IPS-20b (cell line): ENCODE results near the gene SIM2.

Experiments
- H3K27ac ChIP-seq: one replicate; pipeline ENCODE4 v1.5.1; 2013; ENCODE audit warnings: low read length
- H3K27me3 ChIP-seq: 2 replicates; pipeline ENCODE4 v1.6.1; 2013; ENCODE audit warnings: mild to moderate bottlenecking, low read length, inconsistent platforms; ENCODE audit not compliant: insufficient read depth
- H3K36me3 ChIP-seq: 2 replicates; pipeline ENCODE4 v1.6.1; 2013; ENCODE audit warnings: low read depth, mild to moderate bottlenecking, inconsistent platforms, low read length, moderate library complexity; ENCODE audit not compliant: insufficient read depth
- H3K4me1 ChIP-seq: 2 replicates; pipeline ENCODE4 v1.6.1; 2013; ENCODE audit warnings: mild to moderate bottlenecking, control low read depth, inconsistent platforms, low read length, moderate library complexity; ENCODE audit not compliant: insufficient read depth
- H3K4me3 ChIP-seq: 2 replicates; pipeline ENCODE4 v1.5.1; 2013; ENCODE audit warnings: mild to moderate bottlenecking, low read length, inconsistent platforms
- H3K9ac ChIP-seq: 2 replicates; pipeline ENCODE4 v1.6.1; 2013; ENCODE audit warnings: low read depth, mild to moderate bottlenecking, inconsistent platforms, low read length, moderate library complexity
- H3K9me3 ChIP-seq: 2 replicates; pipeline ENCODE4 v1.6.1; 2013; ENCODE audit warnings: mild to moderate bottlenecking, low read depth, low read length, inconsistent platforms; ENCODE audit not compliant: insufficient read depth

Gene SIM2

GRCh38 chr21:36747041-36747814 is 48.3 kb downstream of the SIM2 start:
- H3K27ac ChIP-seq = no peak overlapping the region
- peaks cover 40% of the 10 kb centered on the region for H3K4me1 ChIP-seq
- no peaks in the 10 kb centered on the region for H3K36me3 ChIP-seq
- no peak overlapping the region for H3K9ac ChIP-seq
- H3K27me3 ChIP-seq = peaks cover 46% of the 10 kb centered on the region
- H3K4me3 ChIP-seq = peak overlapping the region; percentile 66
- H3K9me3 ChIP-seq = no peaks in the 10 kb centered on the region

DNA sequence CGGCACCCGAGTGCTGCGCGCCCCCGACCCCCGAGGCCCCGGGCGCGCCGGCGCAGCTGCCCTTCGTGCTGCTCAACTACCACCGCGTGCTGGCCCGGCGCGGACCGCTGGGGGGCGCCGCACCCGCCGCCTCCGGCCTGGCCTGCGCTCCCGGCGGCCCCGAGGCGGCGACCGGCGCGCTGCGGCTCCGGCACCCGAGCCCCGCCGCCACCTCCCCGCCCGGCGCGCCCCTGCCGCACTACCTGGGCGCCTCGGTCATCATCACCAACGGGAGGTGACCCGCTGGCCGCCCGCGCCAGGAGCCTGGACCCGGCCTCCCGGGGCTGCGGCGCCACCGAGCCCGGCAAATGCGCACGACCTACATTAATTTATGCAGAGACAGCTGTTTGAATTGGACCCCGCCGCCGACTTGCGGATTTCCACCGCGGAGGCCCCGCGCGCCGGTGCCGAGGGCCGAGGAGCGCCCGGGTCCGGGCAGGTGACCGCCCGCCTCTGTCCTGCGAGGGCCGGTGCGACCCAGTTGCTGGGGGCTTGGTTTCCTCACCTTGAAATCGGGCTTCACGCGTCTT is 49.0 kb downstream of the SIM2 start:
- H3K36me3 ChIP-seq = no peaks in the 10 kb centered on the region
- H3K4me3 ChIP-seq = peak overlapping the region; percentile 68
- H3K9ac ChIP-seq = peak overlapping the region; percentile 65; the same call in 1 of the 2 replicates
- no peak overlapping the region for H3K27ac ChIP-seq
- peaks cover 44% of the 10 kb centered on the region for H3K4me1 ChIP-seq
- H3K27me3 ChIP-seq = peaks cover 46% of the 10 kb centered on the region
- no peaks in the 10 kb centered on the region for H3K9me3 ChIP-seq

- H3K36me3 ChIP-seq = no peaks in the 10 kb centered on the region
- H3K27ac ChIP-seq = peak overlapping the region; percentile 60
- peaks cover 46% of the 10 kb centered on the region for H3K4me1 ChIP-seq
- peaks cover 40% of the 10 kb centered on the region for H3K27me3 ChIP-seq
- no peaks in the 10 kb centered on the region for H3K9me3 ChIP-seq
- peak overlapping the region; percentile 77; the same call in 1 of the 2 replicates for H3K9ac ChIP-seq
- H3K4me3 ChIP-seq = peak overlapping the region; percentile 30; the same call in 1 of the 2 replicates
Measured at GRCh38 chr21:36749935-36750575, 51.1 kb downstream of the SIM2 start.

GRCh38 chr21:36750576-36750959 is 51.7 kb downstream of the SIM2 start:
- H3K4me3 ChIP-seq = peak overlapping the region; percentile 30; the same call in 1 of the 2 replicates
- H3K9me3 ChIP-seq = no peaks in the 10 kb centered on the region
- no peaks in the 10 kb centered on the region for H3K36me3 ChIP-seq
- peaks cover 35% of the 10 kb centered on the region for H3K27me3 ChIP-seq
- H3K27ac ChIP-seq = peak overlapping the region; percentile 60
- peak overlapping the region; percentile 77; the same call in 1 of the 2 replicates for H3K9ac ChIP-seq
- H3K4me1 ChIP-seq = peaks cover 46% of the 10 kb centered on the region

- Histone ChIP-seq H3K27ac (peak overlapping the region; percentile 82), H3K36me3 (no peaks in the 10 kb centered on the region), H3K4me3 (peak overlapping the region; percentile 40; the same call in 1 of the 2 replicates), H3K27me3 (peaks cover 27% of the 10 kb centered on the region), H3K9me3 (no peaks in the 10 kb centered on the region), H3K4me1 (peaks cover 46% of the 10 kb centered on the region), H3K9ac (peak overlapping the region; percentile 77)
Measured at GRCh38 chr21:36751383-36751782, 52.5 kb downstream of the SIM2 start.

GRCh38 chr21:36753556-36753955 is 54.6 kb downstream of the SIM2 start:
- no peaks in the 10 kb centered on the region for H3K36me3 ChIP-seq
- H3K9ac ChIP-seq = no peak overlapping the region
- H3K4me1 ChIP-seq = peaks cover 40% of the 10 kb centered on the region
- no peak overlapping the region for H3K27ac ChIP-seq
- no peaks in the 10 kb centered on the region for H3K9me3 ChIP-seq
- H3K27me3 ChIP-seq = peaks cover 11% of the 10 kb centered on the region
- H3K4me3 ChIP-seq = no peak overlapping the region

GRCh38 chr21:36754241-36754898 is 55.5 kb downstream of the SIM2 start:
- Histone ChIP-seq H3K9me3 (no peaks in the 10 kb centered on the region), H3K4me3 (no peak overlapping the region), H3K27ac (no peak overlapping the region), H3K9ac (no peak overlapping the region), H3K36me3 (no peaks in the 10 kb centered on the region), H3K4me1 (peaks cover 32% of the 10 kb centered on the region), H3K27me3 (peaks cover 3% of the 10 kb centered on the region; the same call in 1 of the 2 replicates)

DNA sequence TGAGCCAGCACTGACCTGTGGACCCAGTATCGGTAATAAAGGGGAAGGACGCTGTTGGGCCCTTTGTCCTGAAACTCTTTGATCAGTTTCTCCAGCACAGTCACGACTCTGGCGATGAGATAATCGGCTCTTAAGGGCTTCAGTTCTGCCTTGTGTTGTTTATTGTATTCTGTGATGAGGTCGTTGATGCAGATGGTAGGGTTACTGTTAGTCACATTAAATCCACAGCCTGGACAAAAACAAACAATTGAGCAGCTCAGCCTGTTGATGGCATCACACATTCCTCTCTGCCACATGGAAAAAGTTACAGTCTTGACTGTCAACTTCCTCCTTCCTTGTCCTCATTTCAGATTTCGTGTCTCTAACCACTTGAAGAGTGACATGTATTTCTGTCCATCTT is 57.6 kb downstream of the SIM2 start:
- H3K27ac ChIP-seq = no peak overlapping the region
- no peak overlapping the region for H3K4me3 ChIP-seq
- H3K9ac ChIP-seq = no peak overlapping the region
- no peaks in the 10 kb centered on the region; the same call in 1 of the 2 replicates for H3K27me3 ChIP-seq
- H3K9me3 ChIP-seq = no peaks in the 10 kb centered on the region
- H3K4me1 ChIP-seq = peaks cover 13% of the 10 kb centered on the region
- no peaks in the 10 kb centered on the region for H3K36me3 ChIP-seq

DNA sequence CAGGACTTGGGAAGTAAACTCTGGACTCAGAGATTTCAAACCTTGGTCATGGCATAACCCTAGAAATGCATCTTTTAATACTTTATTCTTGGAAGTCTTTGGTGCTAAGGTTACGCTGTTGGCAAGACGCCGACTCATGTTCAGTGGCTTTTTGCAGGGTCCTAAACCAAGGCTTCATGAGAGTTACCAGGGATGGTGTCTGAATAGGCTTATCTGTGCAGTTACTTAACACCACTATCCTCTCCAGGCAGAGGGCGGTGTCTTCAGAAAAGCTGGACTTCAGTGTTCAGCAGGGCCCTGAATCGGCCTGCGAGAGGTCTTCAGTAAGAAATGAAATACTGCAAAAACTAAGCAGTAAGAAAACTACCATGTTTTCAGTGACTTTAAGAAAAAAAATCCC is 58.3 kb downstream of the SIM2 start:
- Histone ChIP-seq H3K36me3 (no peaks in the 10 kb centered on the region), H3K27me3 (no peaks in the 10 kb centered on the region), H3K4me1 (peaks cover 6% of the 10 kb centered on the region; the same call in 1 of the 2 replicates)

GRCh38 chr21:36759348-36760083 is 60.6 kb downstream of the SIM2 start:
- H3K9me3 ChIP-seq = no peaks in the 10 kb centered on the region
- no peak overlapping the region for H3K27ac ChIP-seq
- no peaks in the 10 kb centered on the region for H3K36me3 ChIP-seq
- no peaks in the 10 kb centered on the region for H3K27me3 ChIP-seq
- no peaks in the 10 kb centered on the region for H3K4me1 ChIP-seq
- H3K4me3 ChIP-seq = no peak overlapping the region
- H3K9ac ChIP-seq = no peak overlapping the region

More for the DNA sequence above, 58.3 kb downstream of the SIM2 start:
- no peaks in the 10 kb centered on the region for H3K9me3 ChIP-seq
- H3K27ac ChIP-seq = no peak overlapping the region
- H3K4me3 ChIP-seq = no peak overlapping the region
- no peak overlapping the region for H3K9ac ChIP-seq

GRCh38 chr21:36761685-36762084 is 62.8 kb downstream of the SIM2 start:
- Histone ChIP-seq H3K27ac (no peak overlapping the region), H3K27me3 (no peaks in the 10 kb centered on the region), H3K9ac (no peak overlapping the region), H3K36me3 (no peaks in the 10 kb centered on the region), H3K4me1 (no peaks in the 10 kb centered on the region), H3K4me3 (no peak overlapping the region), H3K9me3 (no peaks in the 10 kb centered on the region)
